ENCODE results near the gene MRPL34. TPM values are rescaled to one million over a fixed set of nuclear protein-coding genes. Genes with fewer than 3 reads are reported as not detected.

Gene MRPL34
- total and polyA plus RNA-seq, 4 donors, result 23.3 to 301 (median 140) TPM

DNA sequence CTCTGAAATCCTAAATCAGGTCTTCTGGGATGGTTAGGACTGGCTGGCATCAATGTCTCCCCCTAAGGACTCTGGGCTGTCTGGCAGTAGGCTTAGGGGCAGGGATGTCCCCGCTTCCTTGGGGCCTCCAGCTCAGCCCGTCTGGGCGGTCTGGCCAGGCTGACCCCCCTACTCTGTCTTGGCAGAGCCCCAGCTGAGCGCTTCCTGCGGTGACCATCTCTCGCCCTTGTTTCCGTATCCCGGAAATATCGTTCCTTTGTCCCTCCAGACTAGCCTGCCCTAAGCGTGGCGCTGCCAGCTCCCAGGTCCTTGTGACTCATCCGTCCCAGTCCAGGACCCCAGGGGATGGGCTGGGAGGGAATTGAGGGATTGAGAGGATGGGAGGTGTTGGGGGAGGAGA lies 43.0 kb downstream of the MRPL34 start:
- no peak for DNase-seq (ENCODE audit: low spot score)
- Histone ChIP-seq H3K9ac (ENCODE audit: low read depth in 1 of 2, low read length in 2 of 2) (no peak overlapping the region), H3K36me3 (ENCODE audit: control insufficient read depth in 4 of 4, insufficient read depth in 3 of 4, low read depth in 1 of 4, low read length in 3 of 4) (peaks cover 0 to 3% (median 0%) of the 10 kb centered on the region in 4 donors), H3K27me3 (ENCODE audit: control insufficient read depth in 4 of 4, insufficient read depth in 4 of 4, low read length in 3 of 4) (no peaks in the 10 kb centered on the region), H3K27ac (ENCODE audit: low read depth in 1 of 2, low read length in 2 of 2) (no peak overlapping the region), H3K9me3 (ENCODE audit: control insufficient read depth in 4 of 4, low read length in 3 of 4) (no peaks in the 10 kb centered on the region), H3K4me1 (ENCODE audit: control insufficient read depth in 4 of 4, insufficient read depth in 4 of 4, low read length in 3 of 4) (no peaks in the 10 kb centered on the region), H3K4me3 (ENCODE audit: low read depth in 1 of 3, low read length in 3 of 3) (no peak overlapping the region)
- TF ChIP-seq RXRA (IDR thresholded peaks at IDR 0.05) (no peak), FOXA2 (IDR thresholded peaks at IDR 0.05) (no peak), RAD21 (IDR thresholded peaks at IDR 0.05) (no peak), ZBTB33 (IDR thresholded peaks at IDR 0.05) (no peak), NR2F2 (IDR thresholded peaks at IDR 0.05) (peak; percentile 58), JUND (IDR thresholded peaks at IDR 0.05) (no peak)
- 12% methylated on average over 12 of the region's 12 CpGs for WGBS

DNA sequence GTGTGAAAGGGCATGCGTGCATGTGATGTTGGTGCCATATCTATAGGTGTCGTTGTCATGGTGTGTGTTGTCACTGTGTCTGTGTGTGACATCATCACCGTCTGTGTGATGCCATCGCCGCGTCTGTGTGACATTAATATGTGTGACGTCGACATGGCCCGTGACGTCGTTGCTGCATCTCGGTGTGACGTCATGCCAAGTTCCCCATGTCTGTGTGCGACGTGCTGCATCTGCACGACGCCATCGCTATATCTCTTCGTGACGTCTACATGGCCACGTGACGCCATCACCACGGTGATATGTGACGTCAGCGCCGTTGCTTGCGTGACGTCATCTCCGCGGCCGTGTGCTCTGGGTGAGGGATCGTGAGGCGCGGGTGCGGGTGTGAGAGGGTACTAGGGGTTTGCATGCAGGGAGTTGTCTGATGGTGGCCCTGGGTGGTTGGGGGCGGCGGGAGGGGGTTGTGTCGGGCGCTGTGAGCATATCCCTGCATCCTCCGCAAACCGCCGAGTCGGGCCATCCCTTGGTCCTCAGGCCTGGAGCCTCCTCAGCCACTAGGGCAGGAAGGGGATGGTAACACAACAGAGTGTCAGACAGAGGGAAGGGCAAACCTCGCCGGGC lies 46.3 kb downstream of the MRPL34 start:
- no peak overlapping the region for H3K9ac ChIP-seq (ENCODE audit: low read depth in 1 of 2, low read length in 2 of 2)
- WGBS, result 88% methylated on average over 45 of the region's 45 CpGs
- H3K9me3 ChIP-seq (ENCODE audit: control insufficient read depth in 4 of 4, low read length in 3 of 4), result no peaks in the 10 kb centered on the region
- no peak overlapping the region for H3K4me3 ChIP-seq (ENCODE audit: low read depth in 1 of 3, low read length in 3 of 3)
- TF ChIP-seq TAF1 (conservative IDR thresholded peaks at IDR 0.05), result no peak
- TF ChIP-seq SP1 (IDR thresholded peaks at IDR 0.05), result no peak
- TF ChIP-seq RAD21 (IDR thresholded peaks at IDR 0.05), result no peak
- TF ChIP-seq MAX (IDR thresholded peaks at IDR 0.05), result no peak
- TF ChIP-seq FOXA2 (IDR thresholded peaks at IDR 0.05), result no peak
- TF ChIP-seq EGR1 (IDR thresholded peaks at IDR 0.05; ENCODE audit: low read depth in 2 of 2), result no peak
- no peak for TF ChIP-seq HNF4A (conservative IDR thresholded peaks at IDR 0.05)
- no peak for TF ChIP-seq HNF4G (IDR thresholded peaks at IDR 0.05)
- TF ChIP-seq, protein P1, sequence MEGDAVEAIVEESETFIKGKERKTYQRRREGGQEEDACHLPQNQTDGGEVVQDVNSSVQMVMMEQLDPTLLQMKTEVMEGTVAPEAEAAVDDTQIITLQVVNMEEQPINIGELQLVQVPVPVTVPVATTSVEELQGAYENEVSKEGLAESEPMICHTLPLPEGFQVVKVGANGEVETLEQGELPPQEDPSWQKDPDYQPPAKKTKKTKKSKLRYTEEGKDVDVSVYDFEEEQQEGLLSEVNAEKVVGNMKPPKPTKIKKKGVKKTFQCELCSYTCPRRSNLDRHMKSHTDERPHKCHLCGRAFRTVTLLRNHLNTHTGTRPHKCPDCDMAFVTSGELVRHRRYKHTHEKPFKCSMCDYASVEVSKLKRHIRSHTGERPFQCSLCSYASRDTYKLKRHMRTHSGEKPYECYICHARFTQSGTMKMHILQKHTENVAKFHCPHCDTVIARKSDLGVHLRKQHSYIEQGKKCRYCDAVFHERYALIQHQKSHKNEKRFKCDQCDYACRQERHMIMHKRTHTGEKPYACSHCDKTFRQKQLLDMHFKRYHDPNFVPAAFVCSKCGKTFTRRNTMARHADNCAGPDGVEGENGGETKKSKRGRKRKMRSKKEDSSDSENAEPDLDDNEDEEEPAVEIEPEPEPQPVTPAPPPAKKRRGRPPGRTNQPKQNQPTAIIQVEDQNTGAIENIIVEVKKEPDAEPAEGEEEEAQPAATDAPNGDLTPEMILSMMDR (IDR thresholded peaks at IDR 0.05; ENCODE audit: low read depth, low read length, missing input control), result no peak
- no peak for TF ChIP-seq RXRA (IDR thresholded peaks at IDR 0.05)
- TF ChIP-seq, protein P2, sequence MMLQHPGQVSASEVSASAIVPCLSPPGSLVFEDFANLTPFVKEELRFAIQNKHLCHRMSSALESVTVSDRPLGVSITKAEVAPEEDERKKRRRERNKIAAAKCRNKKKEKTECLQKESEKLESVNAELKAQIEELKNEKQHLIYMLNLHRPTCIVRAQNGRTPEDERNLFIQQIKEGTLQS (IDR thresholded peaks at IDR 0.05), result no peak
- no peak for TF ChIP-seq GABPA (IDR thresholded peaks at IDR 0.05 in 1 of 2, conservative IDR thresholded peaks at IDR 0.05 in 1 of 2)
- TF ChIP-seq YY1 (IDR thresholded peaks at IDR 0.05), result no peak
- no peak for TF ChIP-seq JUND (IDR thresholded peaks at IDR 0.05)
- no peak for TF ChIP-seq ZBTB33 (IDR thresholded peaks at IDR 0.05)
- TF ChIP-seq, protein P3, sequence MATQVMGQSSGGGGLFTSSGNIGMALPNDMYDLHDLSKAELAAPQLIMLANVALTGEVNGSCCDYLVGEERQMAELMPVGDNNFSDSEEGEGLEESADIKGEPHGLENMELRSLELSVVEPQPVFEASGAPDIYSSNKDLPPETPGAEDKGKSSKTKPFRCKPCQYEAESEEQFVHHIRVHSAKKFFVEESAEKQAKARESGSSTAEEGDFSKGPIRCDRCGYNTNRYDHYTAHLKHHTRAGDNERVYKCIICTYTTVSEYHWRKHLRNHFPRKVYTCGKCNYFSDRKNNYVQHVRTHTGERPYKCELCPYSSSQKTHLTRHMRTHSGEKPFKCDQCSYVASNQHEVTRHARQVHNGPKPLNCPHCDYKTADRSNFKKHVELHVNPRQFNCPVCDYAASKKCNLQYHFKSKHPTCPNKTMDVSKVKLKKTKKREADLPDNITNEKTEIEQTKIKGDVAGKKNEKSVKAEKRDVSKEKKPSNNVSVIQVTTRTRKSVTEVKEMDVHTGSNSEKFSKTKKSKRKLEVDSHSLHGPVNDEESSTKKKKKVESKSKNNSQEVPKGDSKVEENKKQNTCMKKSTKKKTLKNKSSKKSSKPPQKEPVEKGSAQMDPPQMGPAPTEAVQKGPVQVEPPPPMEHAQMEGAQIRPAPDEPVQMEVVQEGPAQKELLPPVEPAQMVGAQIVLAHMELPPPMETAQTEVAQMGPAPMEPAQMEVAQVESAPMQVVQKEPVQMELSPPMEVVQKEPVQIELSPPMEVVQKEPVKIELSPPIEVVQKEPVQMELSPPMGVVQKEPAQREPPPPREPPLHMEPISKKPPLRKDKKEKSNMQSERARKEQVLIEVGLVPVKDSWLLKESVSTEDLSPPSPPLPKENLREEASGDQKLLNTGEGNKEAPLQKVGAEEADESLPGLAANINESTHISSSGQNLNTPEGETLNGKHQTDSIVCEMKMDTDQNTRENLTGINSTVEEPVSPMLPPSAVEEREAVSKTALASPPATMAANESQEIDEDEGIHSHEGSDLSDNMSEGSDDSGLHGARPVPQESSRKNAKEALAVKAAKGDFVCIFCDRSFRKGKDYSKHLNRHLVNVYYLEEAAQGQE (IDR thresholded peaks at IDR 0.05), result no peak
- no peak for TF ChIP-seq FOXA1 (IDR thresholded peaks at IDR 0.05)
- TF ChIP-seq NR2F2 (IDR thresholded peaks at IDR 0.05), result no peak
- no peak overlapping the region for H3K27ac ChIP-seq (ENCODE audit: low read depth in 1 of 2, low read length in 2 of 2)
- no peaks in the 10 kb centered on the region for H3K4me1 ChIP-seq (ENCODE audit: control insufficient read depth in 4 of 4, insufficient read depth in 4 of 4, low read length in 3 of 4)
- H3K36me3 ChIP-seq (ENCODE audit: control insufficient read depth in 4 of 4, insufficient read depth in 3 of 4, low read depth in 1 of 4, low read length in 3 of 4), result no peaks in the 10 kb centered on the region
- DNase-seq (ENCODE audit: low spot score), result no peak
- H3K27me3 ChIP-seq (ENCODE audit: control insufficient read depth in 4 of 4, insufficient read depth in 4 of 4, low read length in 3 of 4), result no peaks in the 10 kb centered on the region
